Activated naive CD8-positive, alpha-beta T cell treated with anti-CD3 and anti-CD28 coated beads, Interleukin-2, amount 10 ng/mL, durations not matched to agents 7 days and 5 days (primary cell): ENCODE results near the gene UBFD1. TPM values are rescaled to one million over a fixed set of nuclear protein-coding genes. Genes with fewer than 3 reads are reported as not detected.
A peak's percentile ranks its signal among the peaks of the same experiment; 100 is the strongest.
"Not testable (repeated sequence)": the region's sequence is repeated elsewhere in the genome, so short reads cannot be mapped to it uniquely, and the experiment has no call there.

Experiments used
- ATAC-seq: fragments of 150-1000 bp; cut with Tn5 transposase; one replicate; pipeline ENCODE4 v1.10.0; 2021; ENCODE audit warnings: low read depth, moderate library complexity
- POLR2A ChIA-PET: fragments of 350-600 bp; sonication (Branson Sonifier 250); formaldehyde crosslinking; loops from one replicate; lab custom pipeline; 2021; ENCODE audit warnings: antibody characterized with exemption; lab: Charles Lee
- DNase-seq: peaks from one replicate; pipeline ENCODE4 v3.0.0; 2021
- H3K27ac Mint-ChIP-seq: one replicate; pipeline ENCODE4 v1.8.0; 2022; ENCODE audit warnings: mild to moderate bottlenecking, mixed read lengths
- H3K27me3 Mint-ChIP-seq: one replicate; pipeline ENCODE4 v1.8.0; 2022; ENCODE audit warnings: mild to moderate bottlenecking, moderate library complexity, mixed read lengths
- H3K36me3 Mint-ChIP-seq: one replicate; pipeline ENCODE4 v1.8.0; 2021; ENCODE audit warnings: mild to moderate bottlenecking, mixed read lengths
- H3K4me1 Mint-ChIP-seq: one replicate; pipeline ENCODE4 v1.8.0; 2021; ENCODE audit warnings: mixed read lengths
- H3K4me3 Mint-ChIP-seq: one replicate; pipeline ENCODE4 v1.8.0; 2022; ENCODE audit warnings: mild to moderate bottlenecking, moderate library complexity, mixed read lengths
- H3K9me3 Mint-ChIP-seq: one replicate; pipeline ENCODE4 v1.8.0; 2021; ENCODE audit warnings: mixed read lengths
- total RNA-seq, 2 experiments: library from RNA; stranded (reverse); gene quantifications; one replicate each; pipeline ENCODE4 v1.2.3, GENCODE V29; 2021

Gene UBFD1
- total RNA-seq, 2 experiments from 2014 or later: 43.3 to 44.6 TPM

- DNase-seq (no peak), ATAC-seq (no peak)
- Mint-ChIP-seq H3K27ac (no peak overlapping the region), H3K9me3 (no peaks in the 10 kb centered on the region), H3K4me3 (no peak overlapping the region), H3K36me3 (peaks cover 10% of the 10 kb centered on the region), H3K4me1 (no peaks in the 10 kb centered on the region), H3K27me3 (no peaks in the 10 kb centered on the region)
- POLR2A ChIA-PET: no interaction called here
Measured at GRCh38 chr16:23580391-23580790, 22.9 kb downstream of the UBFD1 start.

GRCh38 chr16:23581764-23582163, 24.2 kb downstream of the UBFD1 start:
- peaks cover 11% of the 10 kb centered on the region for H3K36me3 Mint-ChIP-seq
- POLR2A ChIA-PET: no interaction called here
- ATAC-seq: no peak
- H3K9me3 Mint-ChIP-seq: no peaks in the 10 kb centered on the region
- H3K27me3 Mint-ChIP-seq: no peaks in the 10 kb centered on the region
- DNase-seq: no peak
- no peak overlapping the region for H3K4me3 Mint-ChIP-seq
- H3K4me1 Mint-ChIP-seq: no peaks in the 10 kb centered on the region
- H3K27ac Mint-ChIP-seq: no peak overlapping the region

GRCh38 chr16:23583271-23583670, 25.7 kb downstream of the UBFD1 start:
- H3K4me1 Mint-ChIP-seq, H3K9me3 Mint-ChIP-seq, H3K27ac Mint-ChIP-seq, H3K4me3 Mint-ChIP-seq, ATAC-seq, H3K27me3 Mint-ChIP-seq, DNase-seq, POLR2A ChIA-PET: not testable (repeated sequence)
- H3K36me3 Mint-ChIP-seq: peaks cover 11% of the 10 kb centered on the region

- H3K4me1 Mint-ChIP-seq: no peaks in the 10 kb centered on the region
- peaks cover 15% of the 10 kb centered on the region for H3K36me3 Mint-ChIP-seq
- no peak overlapping the region for H3K27ac Mint-ChIP-seq
- H3K9me3 Mint-ChIP-seq: no peaks in the 10 kb centered on the region
- POLR2A ChIA-PET: no interaction called here
- DNase-seq (no peak), ATAC-seq (no peak)
- no peaks in the 10 kb centered on the region for H3K27me3 Mint-ChIP-seq
- H3K4me3 Mint-ChIP-seq: no peak overlapping the region
Measured at GRCh38 chr16:23584186-23585076, 26.9 kb downstream of the UBFD1 start.

- DNase-seq: no peak
- Mint-ChIP-seq H3K9me3 (no peaks in the 10 kb centered on the region), H3K4me1 (peaks cover 7% of the 10 kb centered on the region), H3K27me3 (no peaks in the 10 kb centered on the region), H3K4me3 (no peak overlapping the region), H3K27ac (no peak overlapping the region), H3K36me3 (peaks cover 26% of the 10 kb centered on the region)
- ATAC-seq: no peak
- POLR2A ChIA-PET: no interaction called here
Measured at GRCh38 chr16:23587726-23588125, 30.2 kb downstream of the UBFD1 start.

- peaks cover 27% of the 10 kb centered on the region for H3K36me3 Mint-ChIP-seq
- ATAC-seq (no peak), DNase-seq (no peak)
- peaks cover 15% of the 10 kb centered on the region for H3K4me1 Mint-ChIP-seq
- H3K27me3 Mint-ChIP-seq: no peaks in the 10 kb centered on the region
- no peak overlapping the region for H3K27ac Mint-ChIP-seq
- H3K4me3 Mint-ChIP-seq: no peak overlapping the region
- POLR2A ChIA-PET: interaction anchor here (0.7 kb wide), 1 partner anchor 80 kb away, joined by 5 read pairs; the partner anchor contains the start of gene GGA2
- H3K9me3 Mint-ChIP-seq: no peaks in the 10 kb centered on the region
Measured at GRCh38 chr16:23590181-23590580, 32.7 kb downstream of the UBFD1 start.

GRCh38 chr16:23594186-23594585, 36.7 kb downstream of the UBFD1 start:
- peaks cover 20% of the 10 kb centered on the region for H3K4me1 Mint-ChIP-seq
- H3K27me3 Mint-ChIP-seq: no peaks in the 10 kb centered on the region
- POLR2A ChIA-PET: no interaction called here
- H3K27ac Mint-ChIP-seq: no peak overlapping the region
- peaks cover 23% of the 10 kb centered on the region for H3K36me3 Mint-ChIP-seq
- H3K9me3 Mint-ChIP-seq: no peaks in the 10 kb centered on the region
- ATAC-seq (no peak), DNase-seq (no peak)
- no peak overlapping the region for H3K4me3 Mint-ChIP-seq

GRCh38 chr16:23595246-23595950, 37.9 kb downstream of the UBFD1 start:
- Mint-ChIP-seq H3K36me3 (peaks cover 18% of the 10 kb centered on the region), H3K4me1 (peaks cover 20% of the 10 kb centered on the region), H3K4me3 (peak overlapping the region; percentile 84), H3K9me3 (no peaks in the 10 kb centered on the region), H3K27me3 (no peaks in the 10 kb centered on the region), H3K27ac (peak overlapping the region; percentile 57)
- DNase-seq (no peak), ATAC-seq (no peak)
- POLR2A ChIA-PET: interaction anchor here (1.0 kb wide), 1 partner anchor 39 kb away, joined by 3 read pairs; no protein-coding TSS in a partner anchor

GRCh38 chr16:23595951-23596720, 38.6 kb downstream of the UBFD1 start, which contains the start of gene NDUFAB1:
TSS of gene NDUFAB1 (minus strand) at chr16:23596316. CDS start at chr16:23596290, 26 bp downstream.
- POLR2A ChIA-PET: interaction anchor here (0.7 to 1.9 kb wide), 3 partner anchors 37 to 45 kb away, joined by 3 to 9 read pairs (median 4); partner anchors contain the start of genes DCTN5, EARS2, PALB2 and UBFD1
- DNase-seq (peak; percentile 97), ATAC-seq (peak; percentile 96)
- Mint-ChIP-seq H3K4me3 (peak within 1 kb of the TSS; percentile 84), H3K4me1 (peaks cover 20% of the 10 kb centered on the region), H3K27ac (peak within 1 kb of the TSS; percentile 79), H3K27me3 (no peaks in the 10 kb centered on the region), H3K9me3 (no peaks in the 10 kb centered on the region), H3K36me3 (peaks cover 15% of the 10 kb centered on the region)

GRCh38 chr16:23597003-23597756, 39.7 kb downstream of the UBFD1 start:
- no peaks in the 10 kb centered on the region for H3K9me3 Mint-ChIP-seq
- H3K4me3 Mint-ChIP-seq: peak overlapping the region; percentile 43
- POLR2A ChIA-PET: interaction anchor here (0.7 to 1.9 kb wide), 3 partner anchors 38 to 44 kb away, joined by 3 to 9 read pairs (median 4); partner anchors contain the start of genes DCTN5, EARS2, PALB2 and UBFD1
- ATAC-seq (no peak), DNase-seq (peak; percentile 32)
- H3K27me3 Mint-ChIP-seq: no peaks in the 10 kb centered on the region
- peaks cover 6% of the 10 kb centered on the region for H3K36me3 Mint-ChIP-seq
- H3K27ac Mint-ChIP-seq: peak overlapping the region; percentile 54
- H3K4me1 Mint-ChIP-seq: peaks cover 17% of the 10 kb centered on the region

- H3K9me3 Mint-ChIP-seq: no peaks in the 10 kb centered on the region
- DNase-seq (no peak), ATAC-seq (no peak)
- no peaks in the 10 kb centered on the region for H3K4me1 Mint-ChIP-seq
- POLR2A ChIA-PET: interaction anchor here (0.6 kb wide), 1 partner anchor 23 kb away, joined by 3 read pairs; no protein-coding TSS in a partner anchor
- H3K27ac Mint-ChIP-seq: no peak overlapping the region
- H3K4me3 Mint-ChIP-seq: no peak overlapping the region
- no peaks in the 10 kb centered on the region for H3K27me3 Mint-ChIP-seq
- H3K36me3 Mint-ChIP-seq: peaks cover 15% of the 10 kb centered on the region
Measured at GRCh38 chr16:23607726-23608125, 50.2 kb downstream of the UBFD1 start.

- H3K4me1 Mint-ChIP-seq: no peaks in the 10 kb centered on the region
Measured at GRCh38 chr16:23608194-23608593, 50.7 kb downstream of the UBFD1 start.

More at GRCh38 chr16:23608194-23608593, 50.7 kb downstream of the UBFD1 start:
- no peak for DNase-seq
- H3K36me3 Mint-ChIP-seq: peaks cover 15% of the 10 kb centered on the region
- H3K27me3 Mint-ChIP-seq: no peaks in the 10 kb centered on the region
- ATAC-seq: no peak
- H3K9me3 Mint-ChIP-seq: no peaks in the 10 kb centered on the region
- H3K27ac Mint-ChIP-seq: no peak overlapping the region
- POLR2A ChIA-PET: no interaction called here
- no peak overlapping the region for H3K4me3 Mint-ChIP-seq
